Measurements from ENCODE around the gene DGKI. TPM values are rescaled to one million over a fixed set of nuclear protein-coding genes. Genes with fewer than 3 reads are reported as not detected.

DGKI gene
- total RNA-seq, 4 donors from 2014 or later, result 0.44 to 1.1 (median 1.0) TPM; not detected in 1

DNA sequence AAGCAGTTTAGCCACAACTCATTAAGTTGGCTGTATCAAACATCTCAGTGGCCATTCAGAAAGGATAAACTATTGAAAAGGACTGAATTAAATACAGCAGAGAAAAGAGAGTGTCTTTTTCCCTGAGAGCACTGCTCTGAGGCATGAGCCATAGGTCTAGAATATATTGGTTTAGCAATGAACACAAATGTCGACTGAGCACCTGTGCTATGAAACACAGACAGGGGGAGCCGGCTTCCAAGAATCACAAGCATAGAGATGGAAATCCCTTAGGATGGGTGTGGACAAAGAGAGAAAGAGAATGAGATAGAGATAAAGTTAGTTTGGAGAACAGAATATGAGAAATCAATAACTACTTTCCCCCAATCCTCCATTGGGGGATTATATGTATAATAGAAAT lies 54.8 kb downstream of the DGKI start:
- intact Hi-C loops (cut with DNase I), result no loop called here

DNA sequence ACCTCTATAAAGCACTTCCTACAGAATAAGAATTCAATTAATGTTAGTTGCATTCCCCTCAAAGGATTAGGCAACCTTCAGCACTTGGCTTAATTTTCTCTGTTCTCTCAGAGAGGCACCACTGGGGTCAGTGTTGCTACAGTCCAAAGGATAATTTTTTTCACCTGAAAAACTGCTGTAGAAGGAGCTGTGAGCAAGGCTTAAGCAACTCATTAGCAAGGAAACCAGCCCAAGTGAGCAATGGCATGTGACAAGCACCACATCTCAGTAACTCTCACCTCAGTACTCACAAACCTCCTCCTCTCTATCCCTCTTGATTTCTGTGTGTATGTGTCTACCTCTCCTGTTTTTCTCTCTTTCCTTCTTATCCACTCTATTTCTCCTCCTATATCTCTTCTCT lies 55.9 kb downstream of the DGKI start:
- Histone ChIP-seq H3K27ac (no peak overlapping the region), H3K9me3 (no peaks in the 10 kb centered on the region), H3K27me3 (no peaks in the 10 kb centered on the region), H3K4me1 (peaks cover 0 to 10% (median 0%) of the 10 kb centered on the region in 3 donors), H3K4me3 (no peak overlapping the region), H3K36me3 (no peaks in the 10 kb centered on the region)
- no peak for TF ChIP-seq POLR2A (IDR thresholded peaks at IDR 0.05)
- intact Hi-C loops (cut with DNase I), result no loop called here
- DNase-seq, result no peak

More for the DNA sequence above, 54.8 kb downstream of the DGKI start:
- H3K4me1 ChIP-seq, result peaks cover 0 to 10% (median 0%) of the 10 kb centered on the region in 3 donors
- no peaks in the 10 kb centered on the region for H3K27me3 ChIP-seq
- no peak for DNase-seq
- no peaks in the 10 kb centered on the region for H3K9me3 ChIP-seq
- H3K4me3 ChIP-seq, result no peak overlapping the region
- TF ChIP-seq, protein P1, sequence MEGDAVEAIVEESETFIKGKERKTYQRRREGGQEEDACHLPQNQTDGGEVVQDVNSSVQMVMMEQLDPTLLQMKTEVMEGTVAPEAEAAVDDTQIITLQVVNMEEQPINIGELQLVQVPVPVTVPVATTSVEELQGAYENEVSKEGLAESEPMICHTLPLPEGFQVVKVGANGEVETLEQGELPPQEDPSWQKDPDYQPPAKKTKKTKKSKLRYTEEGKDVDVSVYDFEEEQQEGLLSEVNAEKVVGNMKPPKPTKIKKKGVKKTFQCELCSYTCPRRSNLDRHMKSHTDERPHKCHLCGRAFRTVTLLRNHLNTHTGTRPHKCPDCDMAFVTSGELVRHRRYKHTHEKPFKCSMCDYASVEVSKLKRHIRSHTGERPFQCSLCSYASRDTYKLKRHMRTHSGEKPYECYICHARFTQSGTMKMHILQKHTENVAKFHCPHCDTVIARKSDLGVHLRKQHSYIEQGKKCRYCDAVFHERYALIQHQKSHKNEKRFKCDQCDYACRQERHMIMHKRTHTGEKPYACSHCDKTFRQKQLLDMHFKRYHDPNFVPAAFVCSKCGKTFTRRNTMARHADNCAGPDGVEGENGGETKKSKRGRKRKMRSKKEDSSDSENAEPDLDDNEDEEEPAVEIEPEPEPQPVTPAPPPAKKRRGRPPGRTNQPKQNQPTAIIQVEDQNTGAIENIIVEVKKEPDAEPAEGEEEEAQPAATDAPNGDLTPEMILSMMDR (IDR thresholded peaks at IDR 0.05), result no peak
- TF ChIP-seq POLR2A (IDR thresholded peaks at IDR 0.05), result no peak
- 73 to 90% methylated on average over 2 of the region's 2 CpGs for WGBS, 2 donors
- H3K36me3 ChIP-seq, result no peaks in the 10 kb centered on the region
- no peak overlapping the region for H3K27ac ChIP-seq

DNA sequence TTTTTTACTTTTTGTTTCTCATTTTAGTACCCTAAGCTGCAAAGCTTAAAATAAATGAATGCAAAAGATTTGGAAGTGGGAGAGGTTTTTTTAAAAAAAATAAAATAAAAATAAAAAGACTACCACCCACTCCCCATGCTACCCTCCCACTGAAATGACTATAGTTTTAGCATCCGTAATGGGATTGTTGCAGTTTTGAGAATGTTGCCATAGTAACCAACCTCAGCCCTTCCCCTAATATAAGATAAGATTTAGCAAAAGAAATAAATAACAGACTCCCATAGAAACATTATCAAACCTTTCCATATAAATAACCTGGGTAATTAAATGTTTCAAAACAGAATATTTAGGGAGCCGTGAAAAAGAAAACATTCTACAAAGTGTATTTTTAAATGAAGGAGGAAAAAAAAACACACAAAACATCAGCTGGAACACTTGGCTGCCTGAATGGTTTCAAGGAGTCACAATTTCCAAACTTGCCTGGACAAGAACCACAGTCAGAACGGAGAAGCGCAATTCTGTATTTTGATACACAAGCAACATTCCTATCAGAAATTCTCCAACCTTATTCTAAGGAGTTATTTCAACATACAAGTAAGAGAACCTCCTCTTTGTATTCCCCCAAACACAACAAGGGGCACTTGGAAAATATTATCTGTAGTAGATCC lies 57.4 kb downstream of the DGKI start:
- DNase-seq, result no peak
- TF ChIP-seq POLR2A (IDR thresholded peaks at IDR 0.05), result no peak
- TF ChIP-seq, protein P1 (IDR thresholded peaks at IDR 0.05), result no peak
- Histone ChIP-seq H3K27ac (no peak overlapping the region), H3K4me1 (peaks cover 0 to 10% (median 0%) of the 10 kb centered on the region in 3 donors), H3K9me3 (no peaks in the 10 kb centered on the region), H3K27me3 (no peaks in the 10 kb centered on the region), H3K4me3 (no peak overlapping the region), H3K36me3 (no peaks in the 10 kb centered on the region)
- WGBS, 2 donors, result 36 to 45% methylated on average over 4 of the region's 4 CpGs
- intact Hi-C loops (cut with DNase I), result no loop called here

DNA sequence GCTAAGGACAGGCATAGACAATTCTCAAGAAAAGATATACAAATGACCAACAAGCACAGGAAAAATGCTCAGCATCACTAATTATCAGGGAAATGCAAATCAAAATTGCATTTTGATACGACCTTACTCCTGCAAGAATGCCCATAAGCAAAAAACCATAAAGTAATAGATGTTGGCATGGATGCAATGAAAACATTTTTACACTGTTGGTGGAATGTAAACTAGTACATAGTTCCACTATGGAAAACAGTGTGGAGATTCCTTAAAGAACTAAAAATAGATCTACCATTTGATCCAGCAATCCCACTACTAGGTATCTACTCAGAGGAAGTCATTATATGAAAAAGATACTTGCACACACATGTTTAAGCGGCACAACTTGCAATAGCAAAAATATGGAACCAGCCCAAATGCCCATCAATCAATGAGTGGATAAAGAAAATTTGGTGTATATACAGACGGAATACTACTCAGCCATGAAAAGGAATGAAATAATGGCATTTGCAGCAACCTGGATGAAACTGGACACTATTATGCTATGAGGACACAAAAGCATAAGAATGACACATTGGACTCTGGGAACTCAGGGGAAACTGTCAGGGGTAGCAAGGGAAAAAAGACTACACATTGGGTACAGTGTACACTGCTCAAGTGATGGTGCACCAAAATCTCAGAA lies 59.3 kb downstream of the DGKI start:
- WGBS, 2 donors, result 54 to 66% methylated on average over 3 of the region's 3 CpGs
- no peak for TF ChIP-seq POLR2A (IDR thresholded peaks at IDR 0.05)
- TF ChIP-seq, protein P1 (IDR thresholded peaks at IDR 0.05), result no peak

DNA sequence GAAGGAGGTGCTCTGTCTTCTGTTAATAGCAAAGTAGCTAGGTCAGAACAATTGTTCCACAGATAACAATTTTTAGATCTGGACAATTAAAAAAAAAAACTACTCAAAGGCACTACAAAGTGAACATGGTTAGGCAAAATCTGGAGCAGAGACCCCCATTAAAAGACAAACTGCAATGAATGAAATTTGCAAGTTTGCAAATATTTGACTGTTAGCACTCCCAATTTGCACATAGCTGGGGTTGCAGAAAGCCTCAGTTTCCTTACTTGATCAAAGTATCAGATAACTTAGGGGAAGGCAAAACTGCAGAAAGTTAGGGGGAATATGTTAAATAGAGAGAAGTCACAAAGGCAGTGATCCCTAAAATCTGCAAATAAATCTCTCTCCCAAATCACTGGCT lies 68.3 kb downstream of the DGKI start:
- no peaks in the 10 kb centered on the region for H3K36me3 ChIP-seq
- intact Hi-C loops (cut with DNase I), result no loop called here
- no peak overlapping the region for H3K27ac ChIP-seq
- DNase-seq, result no peak
- no peaks in the 10 kb centered on the region for H3K9me3 ChIP-seq
- no peaks in the 10 kb centered on the region for H3K27me3 ChIP-seq
- TF ChIP-seq, protein P1 (IDR thresholded peaks at IDR 0.05), result no peak
- no peak for TF ChIP-seq POLR2A (IDR thresholded peaks at IDR 0.05)
- no peak overlapping the region for H3K4me3 ChIP-seq
- peaks cover 0 to 14% (median 0%) of the 10 kb centered on the region in 3 donors for H3K4me1 ChIP-seq

More for the DNA sequence above, 59.3 kb downstream of the DGKI start:
- no peaks in the 10 kb centered on the region for H3K27me3 ChIP-seq
- H3K4me1 ChIP-seq, result peaks cover 0 to 10% (median 0%) of the 10 kb centered on the region in 3 donors
- no peak overlapping the region for H3K4me3 ChIP-seq
- DNase-seq, result no peak
- no peaks in the 10 kb centered on the region for H3K36me3 ChIP-seq
- intact Hi-C loops (cut with DNase I), result no loop called here
- no peak overlapping the region for H3K27ac ChIP-seq
- no peaks in the 10 kb centered on the region for H3K9me3 ChIP-seq
